MM.1S (cell line): ENCODE data around the gene NOS1.

ENCODE experiments used
- EZH2 ChIP-seq: fragments of 300-600 bp; sonication (generic); optimal IDR thresholded peaks from 2 replicates; pipeline ENCODE3; 2017; ENCODE audit warnings: low read depth, mild to moderate bottlenecking, antibody characterized with exemption, low read length, mixed read lengths
- TF ChIP-seq, protein P1 (sequence below): fragments of 300-600 bp; sonication (generic); IDR thresholded peaks from 2 replicates; pipeline ENCODE4 v1.5.1; 2016; ENCODE audit warnings: antibody characterized with exemption, low read length, mixed read lengths

DNA sequence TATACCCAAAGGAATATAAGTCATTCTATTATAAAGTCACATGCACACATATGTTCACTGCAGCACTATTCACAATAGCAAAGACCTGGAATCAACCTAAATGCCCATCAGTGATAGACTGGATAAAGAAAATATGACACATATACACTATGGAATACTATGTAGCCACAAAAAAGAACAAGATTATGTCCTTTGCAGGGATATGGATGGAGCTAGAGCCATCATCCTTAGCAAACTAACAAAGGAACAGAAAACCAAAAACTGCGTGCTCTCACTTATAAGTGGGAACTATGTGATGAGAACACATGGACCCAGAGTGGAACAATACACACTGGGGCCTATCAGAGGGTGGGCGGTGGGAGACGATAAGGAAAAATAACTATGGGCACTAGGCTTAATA lies 192.4 kb downstream of the NOS1 start:
- TF ChIP-seq, protein P1, sequence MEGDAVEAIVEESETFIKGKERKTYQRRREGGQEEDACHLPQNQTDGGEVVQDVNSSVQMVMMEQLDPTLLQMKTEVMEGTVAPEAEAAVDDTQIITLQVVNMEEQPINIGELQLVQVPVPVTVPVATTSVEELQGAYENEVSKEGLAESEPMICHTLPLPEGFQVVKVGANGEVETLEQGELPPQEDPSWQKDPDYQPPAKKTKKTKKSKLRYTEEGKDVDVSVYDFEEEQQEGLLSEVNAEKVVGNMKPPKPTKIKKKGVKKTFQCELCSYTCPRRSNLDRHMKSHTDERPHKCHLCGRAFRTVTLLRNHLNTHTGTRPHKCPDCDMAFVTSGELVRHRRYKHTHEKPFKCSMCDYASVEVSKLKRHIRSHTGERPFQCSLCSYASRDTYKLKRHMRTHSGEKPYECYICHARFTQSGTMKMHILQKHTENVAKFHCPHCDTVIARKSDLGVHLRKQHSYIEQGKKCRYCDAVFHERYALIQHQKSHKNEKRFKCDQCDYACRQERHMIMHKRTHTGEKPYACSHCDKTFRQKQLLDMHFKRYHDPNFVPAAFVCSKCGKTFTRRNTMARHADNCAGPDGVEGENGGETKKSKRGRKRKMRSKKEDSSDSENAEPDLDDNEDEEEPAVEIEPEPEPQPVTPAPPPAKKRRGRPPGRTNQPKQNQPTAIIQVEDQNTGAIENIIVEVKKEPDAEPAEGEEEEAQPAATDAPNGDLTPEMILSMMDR = no peak
- no peak for TF ChIP-seq EZH2
